ENCODE measurements around the gene UGGT1. TPM values are rescaled to one million over a fixed set of nuclear protein-coding genes. Genes with fewer than 3 reads are reported as not detected.
A peak's percentile ranks its signal among the peaks of the same experiment; 100 is the strongest.

UGGT1 gene
- total and polyA plus RNA-seq, 9 of the 15 experiments (the other 6 are each of a cell fraction or from before 2014, with no cell fraction given) = 5.1 to 56.4 (median 37.9) TPM

DNA sequence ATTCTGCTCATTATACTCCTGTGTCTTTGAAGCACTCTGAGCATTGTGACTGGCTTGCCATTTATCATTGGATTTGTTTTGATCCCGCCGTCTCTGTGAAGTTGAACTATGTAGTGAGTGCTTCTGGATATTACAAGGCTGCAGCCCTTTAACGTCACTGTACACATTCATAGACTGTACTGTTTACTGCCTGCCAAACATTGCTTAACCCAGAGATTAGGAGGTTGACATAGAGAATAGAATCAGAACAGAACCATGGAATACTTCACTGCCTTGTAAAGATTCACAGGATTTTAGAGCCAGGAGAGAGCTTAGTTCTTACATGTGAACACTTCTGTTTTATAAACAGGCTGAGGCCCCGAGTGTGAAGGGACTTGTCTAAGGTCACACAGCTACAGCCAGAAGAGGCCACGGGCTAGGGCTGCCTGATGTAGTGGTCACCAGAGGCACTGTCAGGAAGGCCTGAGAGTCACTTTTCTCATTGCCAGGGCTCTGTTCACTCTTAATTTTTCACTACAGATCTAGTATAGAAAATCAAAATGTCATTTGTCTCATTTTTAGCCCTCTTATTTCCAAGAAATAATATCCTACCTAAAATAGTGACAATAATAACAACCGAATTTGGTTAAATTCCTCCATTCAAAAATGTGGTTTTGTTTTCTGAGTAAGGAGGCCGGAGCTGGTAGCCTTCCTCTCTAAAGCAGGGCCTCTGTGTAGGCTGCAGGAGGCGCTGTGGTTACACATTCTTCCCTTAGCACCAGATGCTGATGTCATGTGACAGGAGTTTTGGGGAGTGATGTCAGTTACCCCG is 87.9 kb downstream of the UGGT1 start (continued):
- TF ChIP-seq, protein P1, sequence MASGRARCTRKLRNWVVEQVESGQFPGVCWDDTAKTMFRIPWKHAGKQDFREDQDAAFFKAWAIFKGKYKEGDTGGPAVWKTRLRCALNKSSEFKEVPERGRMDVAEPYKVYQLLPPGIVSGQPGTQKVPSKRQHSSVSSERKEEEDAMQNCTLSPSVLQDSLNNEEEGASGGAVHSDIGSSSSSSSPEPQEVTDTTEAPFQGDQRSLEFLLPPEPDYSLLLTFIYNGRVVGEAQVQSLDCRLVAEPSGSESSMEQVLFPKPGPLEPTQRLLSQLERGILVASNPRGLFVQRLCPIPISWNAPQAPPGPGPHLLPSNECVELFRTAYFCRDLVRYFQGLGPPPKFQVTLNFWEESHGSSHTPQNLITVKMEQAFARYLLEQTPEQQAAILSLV (tag; IDR thresholded peaks at IDR 0.05) = no peak
- TF ChIP-seq RHOXF2B (CRISPR knock-in tag; conservative IDR thresholded peaks at IDR 0.05) (no peak), MNT (conservative IDR thresholded peaks at IDR 0.05) (0 out of 4 replicates have a peak, but pooled peaks of 1 of the 2 experiments have one; percentile 13), ZKSCAN8 (CRISPR knock-in tag; IDR thresholded peaks at IDR 0.05) (no peak), KDM2B (CRISPR knock-in tag; IDR thresholded peaks at IDR 0.05) (no peak), THRAP3 (IDR thresholded peaks at IDR 0.05; ENCODE audit: borderline replicate concordance) (no peak), CBFA2T2 (conservative IDR thresholded peaks at IDR 0.05) (0 out of 2 replicates have a peak, but pooled peaks have one; percentile 22), RBFOX2 (IDR thresholded peaks at IDR 0.05; ENCODE audit: low read depth, low read length) (no peak), ZC3H11A (IDR thresholded peaks at IDR 0.05; ENCODE audit: low read depth, low read length) (no peak), ZNF217 (CRISPR knock-in tag; IDR thresholded peaks at IDR 0.05) (no peak), ZNF764 (CRISPR knock-in tag; IDR thresholded peaks at IDR 0.05; ENCODE audit: low read depth) (peak; percentile 85), LARP7 (IDR thresholded peaks at IDR 0.05) (no peak), SRSF9 (IDR thresholded peaks at IDR 0.05; ENCODE audit: borderline replicate concordance, low read depth, low read length) (no peak), LCOR (CRISPR knock-in tag; IDR thresholded peaks at IDR 0.05) (no peak), RBM17 (IDR thresholded peaks at IDR 0.05; ENCODE audit: borderline replicate concordance, low read depth, low read length) (no peak), C11orf30 (IDR thresholded peaks at IDR 0.05; ENCODE audit: low read depth) (no peak), PPARD (CRISPR knock-in tag; IDR thresholded peaks at IDR 0.05) (no peak), ZNF408 (CRISPR knock-in tag; IDR thresholded peaks at IDR 0.05; ENCODE audit: low read depth) (no peak)
- TF ChIP-seq, protein P2, sequence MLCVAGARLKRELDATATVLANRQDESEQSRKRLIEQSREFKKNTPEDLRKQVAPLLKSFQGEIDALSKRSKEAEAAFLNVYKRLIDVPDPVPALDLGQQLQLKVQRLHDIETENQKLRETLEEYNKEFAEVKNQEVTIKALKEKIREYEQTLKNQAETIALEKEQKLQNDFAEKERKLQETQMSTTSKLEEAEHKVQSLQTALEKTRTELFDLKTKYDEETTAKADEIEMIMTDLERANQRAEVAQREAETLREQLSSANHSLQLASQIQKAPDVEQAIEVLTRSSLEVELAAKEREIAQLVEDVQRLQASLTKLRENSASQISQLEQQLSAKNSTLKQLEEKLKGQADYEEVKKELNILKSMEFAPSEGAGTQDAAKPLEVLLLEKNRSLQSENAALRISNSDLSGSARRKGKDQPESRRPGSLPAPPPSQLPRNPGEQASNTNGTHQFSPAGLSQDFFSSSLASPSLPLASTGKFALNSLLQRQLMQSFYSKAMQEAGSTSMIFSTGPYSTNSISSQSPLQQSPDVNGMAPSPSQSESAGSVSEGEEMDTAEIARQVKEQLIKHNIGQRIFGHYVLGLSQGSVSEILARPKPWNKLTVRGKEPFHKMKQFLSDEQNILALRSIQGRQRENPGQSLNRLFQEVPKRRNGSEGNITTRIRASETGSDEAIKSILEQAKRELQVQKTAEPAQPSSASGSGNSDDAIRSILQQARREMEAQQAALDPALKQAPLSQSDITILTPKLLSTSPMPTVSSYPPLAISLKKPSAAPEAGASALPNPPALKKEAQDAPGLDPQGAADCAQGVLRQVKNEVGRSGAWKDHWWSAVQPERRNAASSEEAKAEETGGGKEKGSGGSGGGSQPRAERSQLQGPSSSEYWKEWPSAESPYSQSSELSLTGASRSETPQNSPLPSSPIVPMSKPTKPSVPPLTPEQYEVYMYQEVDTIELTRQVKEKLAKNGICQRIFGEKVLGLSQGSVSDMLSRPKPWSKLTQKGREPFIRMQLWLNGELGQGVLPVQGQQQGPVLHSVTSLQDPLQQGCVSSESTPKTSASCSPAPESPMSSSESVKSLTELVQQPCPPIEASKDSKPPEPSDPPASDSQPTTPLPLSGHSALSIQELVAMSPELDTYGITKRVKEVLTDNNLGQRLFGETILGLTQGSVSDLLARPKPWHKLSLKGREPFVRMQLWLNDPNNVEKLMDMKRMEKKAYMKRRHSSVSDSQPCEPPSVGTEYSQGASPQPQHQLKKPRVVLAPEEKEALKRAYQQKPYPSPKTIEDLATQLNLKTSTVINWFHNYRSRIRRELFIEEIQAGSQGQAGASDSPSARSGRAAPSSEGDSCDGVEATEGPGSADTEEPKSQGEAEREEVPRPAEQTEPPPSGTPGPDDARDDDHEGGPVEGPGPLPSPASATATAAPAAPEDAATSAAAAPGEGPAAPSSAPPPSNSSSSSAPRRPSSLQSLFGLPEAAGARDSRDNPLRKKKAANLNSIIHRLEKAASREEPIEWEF (CRISPR knock-in tag; IDR thresholded peaks at IDR 0.05) = no peak
